Measurements from ENCODE around the gene CPLANE2.
"Not testable (repeated sequence)": the region's sequence is repeated elsewhere in the genome, so short reads cannot be mapped to it uniquely, and the experiment has no call there.

Gene CPLANE2

GRCh38 chr1:16249596-16250241 lies 12.7 kb upstream of the CPLANE2 start:
- ChIA-PET CTCF (interaction anchor here (1.7 kb wide), 1 partner anchor 174 kb away, joined by 4 read pairs; no protein-coding TSS in a partner anchor), POLR2A (ENCODE audit: low non-redundant PET) (no interaction called here)
- DNase-seq (ENCODE audit: low spot score): no peak
- no peak overlapping the region for H3K27ac ChIP-seq
- TF ChIP-seq CTCF (conservative IDR thresholded peaks at IDR 0.05; ENCODE audit: low read depth): no peak

- TF ChIP-seq CTCF (conservative IDR thresholded peaks at IDR 0.05; ENCODE audit: low read depth): no peak
- CTCF ChIA-PET: interaction anchor here (0.6 to 1.7 kb wide), 5 partner anchors 37 to 176 kb away, joined by 3 to 5 read pairs (median 4); partner anchors contain the start of gene FAM131C
- POLR2A ChIA-PET (ENCODE audit: low non-redundant PET): no interaction called here
- peak; percentile 65 for DNase-seq (ENCODE audit: low spot score)
- peak overlapping the region; percentile 77 for H3K27ac ChIP-seq
These were observed 11.9 kb upstream of the CPLANE2 start for GRCh38 chr1:16248603-16249516.

DNA sequence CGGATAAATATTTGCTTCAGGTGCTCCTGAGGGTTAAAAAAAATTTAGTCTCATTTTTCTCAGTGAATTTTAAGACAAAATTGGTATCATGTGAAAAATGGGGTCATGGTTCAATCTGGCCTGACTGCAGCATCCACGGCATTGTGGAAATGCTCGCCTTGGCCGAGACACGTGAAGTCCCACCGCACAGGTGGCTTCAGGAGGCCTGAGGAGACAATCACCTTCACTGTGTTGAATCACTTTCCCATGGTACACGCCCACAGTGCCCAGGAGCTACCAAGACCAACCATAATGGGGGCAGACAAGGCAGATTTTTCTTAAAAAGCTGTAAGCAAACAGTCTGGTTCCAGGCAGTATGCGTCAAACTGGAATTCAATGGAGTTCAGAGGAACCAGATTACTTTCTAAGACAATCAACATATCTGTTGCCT lies 11.0 kb upstream of the CPLANE2 start:
- TF ChIP-seq CTCF (conservative IDR thresholded peaks at IDR 0.05; ENCODE audit: low read depth): no peak
- CTCF ChIA-PET: interaction anchor here (0.6 to 1.7 kb wide), 3 partner anchors 114 to 173 kb away, joined by 3 to 5 read pairs (median 4); no protein-coding TSS in a partner anchor
- no peak for DNase-seq (ENCODE audit: low spot score)
- H3K27ac ChIP-seq: peak overlapping the region; percentile 77
- POLR2A ChIA-PET (ENCODE audit: low non-redundant PET): no interaction called here

DNA sequence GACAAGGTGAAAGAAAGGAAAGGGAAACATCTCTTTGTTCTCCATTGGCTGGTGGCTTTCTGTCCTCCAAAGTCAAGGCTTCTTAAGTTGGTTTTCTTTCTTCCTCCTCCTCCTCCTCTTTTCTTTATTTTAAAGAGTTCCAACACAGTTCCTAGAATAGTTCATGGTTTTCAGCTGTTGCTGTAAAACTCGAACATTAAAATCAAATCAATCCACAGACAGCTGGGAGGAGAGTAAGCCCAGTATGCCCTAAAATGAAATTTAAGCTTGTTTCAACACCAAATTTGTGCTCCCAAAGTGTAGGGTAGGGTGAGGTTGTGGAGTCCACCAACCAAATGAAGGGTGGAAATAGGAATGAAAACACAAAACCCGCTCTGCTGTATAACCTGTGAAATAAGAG lies 10.5 kb upstream of the CPLANE2 start:
- DNase-seq (ENCODE audit: low spot score): no peak
- no peak overlapping the region for H3K27ac ChIP-seq
- POLR2A ChIA-PET (ENCODE audit: low non-redundant PET): no interaction called here
- no peak for TF ChIP-seq CTCF (conservative IDR thresholded peaks at IDR 0.05; ENCODE audit: low read depth)
- CTCF ChIA-PET: no interaction called here

GRCh38 chr1:16246961-16247360 lies 10.0 kb upstream of the CPLANE2 start:
- POLR2A ChIA-PET (ENCODE audit: low non-redundant PET): no interaction called here
- CTCF ChIA-PET: no interaction called here

GRCh38 chr1:16246239-16246638 lies 9.3 kb upstream of the CPLANE2 start:
- H3K27ac ChIP-seq; DNase-seq (ENCODE audit: low spot score); POLR2A ChIA-PET (ENCODE audit: low non-redundant PET); CTCF ChIA-PET: not testable (repeated sequence)

More at GRCh38 chr1:16246961-16247360, 10.0 kb upstream of the CPLANE2 start:
- H3K27ac ChIP-seq: no peak overlapping the region
- no peak for TF ChIP-seq CTCF (conservative IDR thresholded peaks at IDR 0.05; ENCODE audit: low read depth)
- no peak for DNase-seq (ENCODE audit: low spot score)
